T follicular helper cell (primary cell): ENCODE measurements around the gene TBX10.
"Not testable (repeated sequence)": the region's sequence is repeated elsewhere in the genome, so short reads cannot be mapped to it uniquely, and the experiment has no call there.

Experiments used
- DNase-seq: peaks from one replicate; pipeline ENCODE4 v3.0.0-alpha.2; 2020; ENCODE audit warnings: low read depth

TBX10 gene

DNA sequence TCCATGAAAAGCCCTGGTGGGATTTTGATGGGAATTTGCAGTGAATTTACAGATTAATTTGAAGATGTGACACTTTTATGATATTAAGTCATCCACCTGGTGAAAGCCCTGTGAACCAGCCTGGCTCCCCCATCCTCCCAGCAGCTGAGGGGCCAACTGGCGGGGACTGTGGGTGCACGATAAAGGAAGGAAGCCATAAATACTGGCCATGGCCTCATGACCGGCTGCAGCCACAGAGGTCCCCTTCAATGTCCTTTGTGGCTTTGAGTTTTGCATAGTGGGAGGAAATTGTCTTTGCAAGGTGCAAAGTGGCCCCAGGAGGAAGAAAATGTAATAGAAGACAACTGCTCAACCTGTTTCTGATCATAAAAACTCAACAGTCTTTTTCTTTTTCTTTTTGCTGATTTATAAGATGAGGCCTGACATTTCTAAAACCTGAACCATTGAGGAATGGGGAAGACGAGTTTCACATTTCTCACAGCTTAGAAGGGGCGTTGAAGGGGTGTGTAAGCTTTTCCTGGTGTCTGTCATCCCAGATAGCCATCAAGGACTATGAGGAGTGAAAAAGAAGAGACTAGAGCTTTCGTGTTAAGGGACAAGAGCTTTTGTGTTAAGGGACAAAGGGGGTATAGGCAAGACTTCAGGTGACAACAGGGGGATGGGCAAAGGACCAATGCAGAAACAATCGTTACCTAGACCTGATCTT, 39.1 kb downstream of the TBX10 start:
- DNase-seq = no peak

DNA sequence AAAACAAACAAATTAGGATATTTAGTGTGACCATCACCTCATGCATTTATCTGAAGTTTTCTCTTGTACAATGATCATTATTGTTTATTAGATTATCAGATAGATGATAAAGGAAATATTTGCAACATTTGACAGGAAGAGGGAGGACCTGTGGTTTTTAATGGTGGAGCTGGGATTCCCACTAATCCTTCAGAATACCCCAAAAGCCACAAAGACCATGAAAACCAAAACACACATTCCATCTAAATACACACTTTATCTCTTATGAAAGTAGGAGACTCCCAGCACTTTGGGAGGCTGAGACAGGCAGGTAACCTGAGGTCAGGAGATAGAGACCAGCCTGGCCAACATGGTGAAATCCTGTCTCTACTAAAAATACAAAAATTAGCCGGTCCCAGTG, 40.4 kb downstream of the TBX10 start:
- DNase-seq = no peak

GRCh38 chr11:67597963-67598362, 41.6 kb downstream of the TBX10 start:
- DNase-seq = not testable (repeated sequence)

DNA sequence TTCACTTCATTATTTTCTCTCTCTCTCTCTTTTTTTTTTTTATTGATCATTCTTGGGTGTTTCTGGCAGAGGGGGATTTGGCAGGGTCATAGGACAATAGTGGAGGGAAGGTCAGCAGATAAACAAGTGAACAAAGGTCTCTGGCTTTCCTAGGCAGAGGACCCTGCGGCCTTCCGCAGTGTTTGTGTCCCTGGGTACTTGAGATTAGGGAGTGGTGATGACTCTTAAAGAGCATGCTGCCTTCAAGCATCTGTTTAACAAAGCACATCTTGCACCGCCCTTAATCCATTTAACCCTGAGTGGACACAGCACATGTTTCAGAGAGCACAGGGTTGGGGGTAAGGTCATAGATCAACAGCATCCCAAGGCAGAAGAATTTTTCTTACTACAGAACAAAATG, 42.1 kb downstream of the TBX10 start:
- not testable (repeated sequence) for DNase-seq

GRCh38 chr11:67596753-67597300, 42.7 kb downstream of the TBX10 start:
- no peak for DNase-seq

DNA sequence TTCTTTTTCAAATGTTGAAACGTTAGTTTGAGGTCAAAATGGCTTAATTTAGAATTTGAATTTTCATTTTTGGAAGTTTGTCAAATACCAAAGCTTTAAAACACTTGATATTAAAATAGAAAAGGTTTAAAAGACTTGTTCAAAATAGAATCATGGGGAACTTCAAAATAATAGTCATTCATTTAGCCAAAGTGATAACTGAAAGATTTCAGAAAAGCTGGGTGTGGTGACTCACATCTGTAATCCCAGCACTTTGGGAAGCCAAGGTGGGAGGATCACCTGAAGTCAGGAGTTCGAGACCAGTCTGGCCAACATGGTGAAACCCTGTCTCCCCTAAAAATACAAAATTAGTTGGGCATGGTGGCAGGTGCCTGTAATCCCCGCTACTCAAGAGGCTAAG, 45.1 kb downstream of the TBX10 start:
- DNase-seq = no peak

- DNase-seq = no peak
Observed at GRCh38 chr11:67593565-67593905, 46.0 kb downstream of the TBX10 start.

- DNase-seq = no peak
Observed at GRCh38 chr11:67592880-67593564, 46.5 kb downstream of the TBX10 start.

DNA sequence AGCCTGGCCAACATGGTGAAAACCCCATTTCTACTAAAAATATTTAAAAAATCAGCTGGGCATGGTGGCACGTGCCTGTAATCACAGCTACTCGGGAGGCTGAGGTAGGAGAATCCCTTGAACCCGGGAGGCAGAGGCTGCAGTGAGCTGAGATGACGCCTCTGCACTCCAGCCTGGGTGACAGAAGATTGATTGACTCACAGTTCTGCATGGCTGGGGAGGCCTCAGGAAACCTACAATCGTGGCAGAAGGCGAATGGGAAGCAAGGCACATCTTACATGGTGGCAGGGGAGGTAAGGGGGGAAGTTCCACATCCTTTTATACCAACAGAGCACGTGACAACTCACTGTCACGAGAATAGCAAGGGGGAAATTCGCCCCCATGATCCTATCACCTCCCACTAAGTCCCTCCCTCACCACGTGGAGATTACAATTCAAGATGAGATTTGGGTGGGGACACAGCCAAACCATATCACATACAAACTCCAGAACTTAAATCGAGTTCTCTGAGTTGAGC, 50.6 kb downstream of the TBX10 start:
- not testable (repeated sequence) for DNase-seq

DNA sequence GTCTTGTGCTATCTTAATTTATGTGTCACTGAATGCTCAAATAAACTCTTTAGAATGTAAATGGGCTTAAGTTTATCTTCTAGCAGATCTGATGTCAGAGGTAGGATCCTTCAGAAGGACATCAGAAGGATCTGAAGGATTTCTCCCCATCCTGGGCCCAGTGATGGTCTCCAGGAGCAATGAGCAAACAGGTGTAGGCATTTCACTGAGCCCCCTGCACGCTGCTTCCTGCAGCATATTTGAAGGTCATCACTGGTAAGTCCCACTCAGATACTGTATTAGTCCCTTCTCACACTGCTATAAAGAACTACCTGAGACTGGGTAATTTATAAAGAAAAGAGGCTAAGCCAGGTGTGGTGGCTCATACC, 51.4 kb downstream of the TBX10 start:
- DNase-seq = no peak

DNA sequence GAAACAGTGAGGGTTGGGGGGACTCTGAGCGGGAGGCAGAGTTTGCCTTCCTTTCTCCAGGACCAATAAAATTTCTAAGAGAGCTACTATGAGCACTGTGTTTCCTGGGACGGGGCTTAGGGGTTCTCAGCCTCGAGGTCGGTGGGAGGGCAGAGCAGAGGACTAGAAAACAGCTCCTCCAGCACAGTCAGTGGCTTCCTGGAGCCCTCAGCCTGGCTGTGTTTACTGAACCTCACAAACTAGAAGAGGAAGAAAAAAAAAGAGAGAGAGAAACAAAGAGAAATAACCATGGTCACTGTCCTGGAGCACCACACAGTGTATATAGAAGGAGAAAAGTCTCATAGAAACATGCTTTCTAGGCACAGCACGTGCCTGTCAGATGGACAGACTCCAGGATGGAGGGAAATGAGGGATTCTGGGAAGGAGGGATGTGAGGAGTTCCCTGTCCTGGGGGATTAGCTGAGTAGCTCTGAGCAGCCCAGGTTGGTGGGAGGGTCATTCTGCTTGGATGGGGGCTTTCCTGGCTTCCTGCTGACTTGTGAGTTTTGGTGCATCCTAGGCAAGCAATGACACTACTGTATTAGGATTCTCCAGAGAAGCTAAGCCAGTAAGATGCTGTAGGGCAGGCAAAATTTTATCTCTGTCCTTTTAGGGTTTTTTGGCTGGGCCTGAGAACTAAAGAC, 52.9 kb downstream of the TBX10 start:
- DNase-seq = no peak

DNA sequence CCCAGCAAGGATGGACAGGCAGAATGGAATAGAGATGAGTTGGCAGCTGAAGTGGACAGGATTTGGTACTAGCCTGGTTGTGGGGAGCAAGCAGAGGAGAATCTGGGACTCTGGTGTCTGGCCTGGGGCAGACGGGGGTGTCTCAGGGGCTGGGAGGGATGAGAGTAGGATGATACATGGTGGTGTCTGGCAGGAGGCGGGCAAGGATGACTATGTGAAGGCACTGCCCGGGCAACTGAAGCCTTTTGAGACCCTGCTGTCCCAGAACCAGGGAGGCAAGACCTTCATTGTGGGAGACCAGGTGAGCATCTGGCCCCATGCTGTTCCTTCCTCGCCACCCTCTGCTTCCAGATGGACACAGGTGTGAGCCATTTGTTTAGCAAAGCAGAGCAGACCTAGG, 53.7 kb downstream of the TBX10 start:
- DNase-seq = no peak

GRCh38 chr11:67584881-67585873, 54.4 kb downstream of the TBX10 start:
- no peak for DNase-seq

GRCh38 chr11:67584205-67584880, 55.2 kb downstream of the TBX10 start:
- no peak for DNase-seq

DNA sequence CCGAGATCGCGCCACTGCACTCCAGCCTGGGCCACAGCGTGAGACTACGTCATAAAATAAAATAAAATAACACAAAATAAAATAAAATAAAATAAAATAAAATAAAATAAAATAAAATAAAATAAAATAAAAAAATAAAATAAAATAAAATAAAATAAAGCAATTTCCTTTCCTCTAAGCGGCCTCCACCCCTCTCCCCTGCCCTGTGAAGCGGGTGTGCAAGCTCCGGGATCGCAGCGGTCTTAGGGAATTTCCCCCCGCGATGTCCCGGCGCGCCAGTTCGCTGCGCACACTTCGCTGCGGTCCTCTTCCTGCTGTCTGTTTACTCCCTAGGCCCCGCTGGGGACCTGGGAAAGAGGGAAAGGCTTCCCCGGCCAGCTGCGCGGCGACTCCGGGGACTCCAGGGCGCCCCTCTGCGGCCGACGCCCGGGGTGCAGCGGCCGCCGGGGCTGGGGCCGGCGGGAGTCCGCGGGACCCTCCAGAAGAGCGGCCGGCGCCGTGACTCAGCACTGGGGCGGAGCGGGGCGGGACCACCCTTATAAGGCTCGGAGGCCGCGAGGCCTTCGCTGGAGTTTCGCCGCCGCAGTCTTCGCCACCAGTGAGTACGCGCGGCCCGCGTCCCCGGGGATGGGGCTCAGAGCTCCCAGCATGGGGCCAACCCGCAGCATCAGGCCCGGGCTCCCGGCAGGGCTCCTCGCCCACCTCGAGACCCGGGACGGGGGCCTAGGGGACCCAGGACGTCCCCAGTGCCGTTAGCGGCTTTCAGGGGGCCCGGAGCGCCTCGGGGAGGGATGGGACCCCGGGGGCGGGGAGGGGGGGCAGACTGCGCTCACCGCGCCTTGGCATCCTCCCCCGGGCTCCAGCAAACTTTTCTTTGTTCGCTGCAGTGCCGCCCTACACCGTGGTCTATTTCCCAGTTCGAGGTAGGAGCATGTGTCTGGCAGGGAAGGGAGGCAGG, 56.0 kb downstream of the TBX10 start, which contains the start of gene GSTP1:
Gene GSTP1 (plus strand): TSS at position 566 of the 958 bp plus-strand sequence. CDS start 32 bp downstream, at position 598.
- peak; percentile 52 for DNase-seq

DNA sequence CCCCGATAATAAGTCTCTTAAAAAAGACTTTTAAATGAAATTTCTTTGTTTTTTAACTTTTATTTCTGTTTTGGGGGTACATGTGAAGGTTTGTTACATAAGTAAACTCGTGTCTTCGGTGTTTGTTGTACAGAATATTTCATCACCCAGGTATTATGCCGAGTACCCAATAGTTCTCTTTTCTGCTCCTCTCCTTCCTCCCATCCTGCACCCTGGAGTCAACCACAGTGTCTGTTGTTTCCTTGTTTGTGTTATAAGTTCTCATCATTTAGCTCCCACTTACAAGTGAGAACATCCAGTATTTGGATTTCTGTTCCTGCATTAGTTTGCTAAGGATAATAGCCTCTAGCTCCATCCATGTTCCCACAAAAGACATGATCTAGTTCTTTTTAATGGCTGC, 57.6 kb downstream of the TBX10 start:
- DNase-seq = no peak

- DNase-seq = no peak
Observed at GRCh38 chr11:67581469-67581868, 58.1 kb downstream of the TBX10 start.
